GM19238 (cell line): Measurements from ENCODE around the gene TTLL12.

Experiments used
- DNase-seq: peaks from one replicate; pipeline ENCODE4 v3.0.0; 2011; ENCODE audit warnings: low spot score; ENCODE audit not compliant: insufficient read length

TTLL12 gene

GRCh38 chr22:43199541-43199940 is 12.6 kb upstream of the TTLL12 start:
- DNase-seq, result no peak

DNA sequence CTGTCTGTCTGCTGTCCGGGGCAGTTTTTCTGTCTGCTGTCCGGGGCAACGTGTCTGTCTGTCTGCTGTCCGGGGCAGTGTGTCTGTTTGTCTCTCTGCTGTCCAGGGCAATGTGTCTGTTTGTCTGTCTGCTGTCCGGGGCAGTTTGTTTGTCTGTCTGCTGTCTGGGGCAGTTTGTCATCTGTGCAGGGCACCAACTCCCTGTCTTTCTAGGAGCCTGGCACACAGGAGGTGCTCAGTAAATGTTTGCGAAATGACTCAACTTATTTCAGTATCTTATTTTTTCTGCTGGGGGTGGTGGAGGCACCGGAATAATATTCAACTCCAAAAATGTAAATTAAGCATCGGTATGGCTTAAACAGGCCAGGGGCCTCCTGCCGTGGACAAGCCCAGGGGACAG is 12.0 kb upstream of the TTLL12 start:
- no peak for DNase-seq

- no peak for DNase-seq
Measured at GRCh38 chr22:43198126-43198525, 11.2 kb upstream of the TTLL12 start.

GRCh38 chr22:43197271-43197941 is 10.5 kb upstream of the TTLL12 start:
- DNase-seq, result no peak

- DNase-seq, result no peak
Measured at GRCh38 chr22:43191831-43192230, 4.9 kb upstream of the TTLL12 start.

- DNase-seq, result no peak
Measured at GRCh38 chr22:43188829-43189545, 2.1 kb upstream of the TTLL12 start.

DNA sequence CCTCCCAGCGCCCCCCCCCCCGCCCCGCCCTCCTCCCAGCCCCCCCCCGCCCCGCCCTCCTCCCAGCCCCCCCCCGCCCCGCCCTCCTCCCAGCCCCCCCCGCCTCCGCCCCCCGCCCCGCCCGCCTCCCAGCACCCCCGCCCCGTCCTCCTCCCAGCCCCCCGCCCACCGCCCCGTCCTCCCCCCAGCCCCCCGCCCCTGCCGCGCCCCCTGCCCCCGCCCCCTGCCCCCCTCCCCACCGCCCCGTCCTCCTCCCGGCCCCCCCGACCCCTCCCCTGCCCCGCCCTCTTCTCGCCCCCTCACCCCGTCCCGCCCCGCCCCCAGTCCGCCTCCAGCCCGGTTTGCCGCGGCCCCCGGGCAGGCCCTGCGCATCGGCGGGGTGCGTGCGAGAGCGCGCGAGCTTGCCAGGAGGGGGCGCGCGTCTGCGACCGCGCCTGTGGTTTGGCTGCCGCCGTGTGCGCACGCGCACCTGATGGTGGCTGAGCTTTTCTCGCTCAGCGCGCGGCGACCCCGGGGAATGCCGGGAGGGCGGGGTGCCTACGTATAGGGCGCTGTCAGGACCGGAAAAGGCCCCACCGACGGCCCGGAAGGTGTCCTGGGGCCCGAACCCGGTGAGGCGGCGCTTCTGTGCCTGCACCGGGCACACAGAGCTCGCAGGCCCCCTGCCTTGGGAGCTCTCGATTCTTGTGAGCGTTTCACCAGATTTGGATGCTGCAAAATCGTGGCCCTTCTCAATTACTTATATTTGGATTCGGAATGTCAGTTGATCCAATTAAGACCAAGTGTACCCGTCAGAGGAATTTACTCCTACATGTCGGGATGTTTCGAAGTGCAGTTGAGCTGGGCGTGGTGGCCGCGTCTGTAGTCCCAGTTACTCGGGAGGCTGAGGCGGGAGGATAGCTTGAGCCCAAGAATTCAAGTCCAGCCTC is 501 bp upstream of the TTLL12 start:
- peak; percentile 99 for DNase-seq

- DNase-seq, result no peak
Measured at GRCh38 chr22:43185860-43186261, 1.1 kb downstream of the TTLL12 start.

DNA sequence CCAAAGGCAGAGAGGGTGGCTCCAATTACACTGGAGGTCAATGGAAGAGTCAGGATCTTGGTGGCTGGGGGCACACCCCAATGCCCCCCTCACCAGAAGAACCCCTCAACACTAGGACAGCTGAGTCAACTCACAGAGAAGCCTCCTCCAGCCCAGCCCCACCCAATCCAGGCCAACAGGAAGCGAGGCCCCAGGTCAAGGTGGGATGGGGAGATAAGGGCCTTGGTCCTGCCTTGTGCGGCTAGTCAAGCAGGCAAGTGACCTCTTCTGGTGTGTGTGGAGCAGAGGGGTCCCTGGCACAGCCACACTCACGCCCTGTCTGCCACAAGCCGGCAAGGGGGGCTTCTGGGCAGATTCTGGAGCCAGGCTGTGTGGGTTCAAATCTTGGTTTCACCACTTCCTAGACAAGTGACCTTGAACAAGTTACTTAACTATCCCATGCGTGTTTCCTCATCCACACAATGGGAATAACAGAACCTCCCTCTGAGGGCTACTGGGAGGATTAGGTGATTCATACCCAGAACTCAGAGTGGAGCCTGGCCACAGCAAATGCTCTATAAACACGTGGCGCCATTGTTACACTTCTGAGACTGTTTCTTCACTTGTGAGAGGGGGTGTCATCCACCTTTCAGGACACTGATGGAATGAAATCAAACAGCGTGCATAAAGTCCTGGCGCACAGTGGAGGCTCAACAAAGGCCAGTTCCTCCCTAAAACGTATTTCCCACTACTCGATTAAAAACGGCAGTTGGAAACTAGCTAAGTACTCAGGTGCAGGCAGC is 3.2 kb downstream of the TTLL12 start:
- DNase-seq, result no peak

- no peak for DNase-seq
Measured at GRCh38 chr22:43182726-43183125, 4.2 kb downstream of the TTLL12 start.

DNA sequence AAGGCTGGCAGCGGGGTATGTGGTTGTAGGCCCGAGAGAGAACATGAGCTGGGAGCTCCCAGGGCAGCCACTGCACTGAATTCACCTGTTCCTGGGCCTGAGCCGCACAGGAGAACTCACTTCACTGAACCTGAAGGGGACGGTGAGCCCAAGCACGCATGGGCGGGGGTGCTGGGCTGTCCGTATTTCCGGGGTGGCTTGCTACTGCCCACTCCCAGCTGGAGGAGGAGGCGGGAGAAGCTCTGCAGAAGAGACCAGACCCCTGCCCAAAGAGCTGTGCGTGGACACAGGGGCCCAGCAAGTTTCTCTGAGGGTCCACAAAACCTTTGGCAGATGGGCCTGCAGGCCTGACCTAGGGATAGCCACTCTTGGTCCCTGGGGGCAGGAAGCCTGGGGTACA is 4.8 kb downstream of the TTLL12 start:
- no peak for DNase-seq

GRCh38 chr22:43181321-43182076 is 5.4 kb downstream of the TTLL12 start:
- DNase-seq, result no peak

- no peak for DNase-seq
Measured at GRCh38 chr22:43180670-43181069, 6.3 kb downstream of the TTLL12 start.

DNA sequence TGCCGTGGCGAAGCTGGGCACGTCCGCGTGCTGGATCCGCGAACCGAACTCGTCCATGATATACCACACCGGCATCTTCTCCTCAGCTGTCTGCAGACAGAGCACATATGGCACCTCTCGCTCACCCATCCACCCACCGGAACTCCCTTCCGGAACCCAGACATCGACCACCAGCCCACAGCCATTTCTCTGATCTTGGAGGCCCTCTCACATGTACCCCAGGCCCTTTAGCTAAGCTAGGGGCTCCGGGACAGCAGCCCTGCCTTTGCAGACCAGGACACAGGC is 7.1 kb downstream of the TTLL12 start:
- no peak for DNase-seq

- DNase-seq, result no peak
Measured at GRCh38 chr22:43179146-43179910, 7.6 kb downstream of the TTLL12 start.

GRCh38 chr22:43177479-43177878 is 9.5 kb downstream of the TTLL12 start:
- DNase-seq, result no peak

- DNase-seq, result no peak
Measured at GRCh38 chr22:43176090-43176489, 10.8 kb downstream of the TTLL12 start.

GRCh38 chr22:43174941-43175531 is 11.9 kb downstream of the TTLL12 start:
- DNase-seq, result no peak

GRCh38 chr22:43173976-43174720 is 12.8 kb downstream of the TTLL12 start:
- no peak for DNase-seq
